OCI-M1 (cell line): Measurements from ENCODE around the gene TMEM259.

Source experiments
- DNase-seq: peaks from one replicate; lab custom pipeline; 2025; lab: John Stamatoyannopoulos, UW

The TMEM259 gene

DNA sequence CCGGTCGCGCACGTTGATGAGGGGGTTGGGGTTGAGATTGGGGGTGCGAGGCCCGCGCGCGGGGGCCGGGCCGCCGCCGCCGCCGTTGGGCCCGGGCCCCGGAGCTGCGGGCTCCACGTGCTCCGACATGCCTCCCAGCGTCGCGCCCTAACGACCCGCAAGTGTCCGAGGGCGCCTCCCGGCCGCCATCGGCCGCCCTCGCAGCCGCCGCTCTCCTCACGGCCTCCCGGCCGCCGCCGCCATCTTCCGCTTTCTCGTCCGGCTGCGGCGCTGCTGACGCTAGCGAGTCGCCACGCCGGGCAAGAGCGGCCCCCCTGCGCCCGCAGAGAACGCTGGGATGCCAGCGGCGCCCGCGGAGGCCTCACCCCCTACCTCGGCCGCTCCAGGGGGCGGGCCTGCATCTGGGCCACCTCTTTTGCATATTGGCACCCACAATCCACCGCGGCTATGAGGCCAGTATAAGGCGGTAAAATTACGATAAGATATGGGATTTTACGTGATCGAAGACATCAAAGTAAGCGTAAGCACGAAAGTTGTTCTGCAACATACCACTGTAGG is at the start of gene TMEM259:
TMEM259 (minus strand) TSS at position 256 of the 558 bp plus-strand sequence; CDS start at position 129, 127 bp downstream.
- DNase-seq, result peak; percentile 94

DNA sequence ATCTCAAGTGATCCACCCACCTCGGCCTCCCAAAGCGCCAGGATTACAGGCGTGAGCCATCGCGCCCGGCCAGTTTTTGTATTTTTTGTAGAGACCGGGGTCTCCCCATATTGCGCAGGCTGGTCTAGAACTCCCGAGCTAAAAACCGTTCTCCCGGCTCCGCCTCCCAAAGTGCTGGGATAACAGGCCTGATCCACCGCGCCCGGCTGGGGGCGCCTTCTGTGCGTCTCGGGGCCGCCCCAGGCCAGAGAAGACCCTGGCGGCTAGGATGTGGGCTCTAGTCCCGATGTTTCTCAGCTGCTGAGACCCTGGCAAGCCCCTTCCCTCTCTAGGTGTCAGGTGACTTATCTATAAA is 49.6 kb upstream of the TMEM259 start:
- no peak for DNase-seq

DNA sequence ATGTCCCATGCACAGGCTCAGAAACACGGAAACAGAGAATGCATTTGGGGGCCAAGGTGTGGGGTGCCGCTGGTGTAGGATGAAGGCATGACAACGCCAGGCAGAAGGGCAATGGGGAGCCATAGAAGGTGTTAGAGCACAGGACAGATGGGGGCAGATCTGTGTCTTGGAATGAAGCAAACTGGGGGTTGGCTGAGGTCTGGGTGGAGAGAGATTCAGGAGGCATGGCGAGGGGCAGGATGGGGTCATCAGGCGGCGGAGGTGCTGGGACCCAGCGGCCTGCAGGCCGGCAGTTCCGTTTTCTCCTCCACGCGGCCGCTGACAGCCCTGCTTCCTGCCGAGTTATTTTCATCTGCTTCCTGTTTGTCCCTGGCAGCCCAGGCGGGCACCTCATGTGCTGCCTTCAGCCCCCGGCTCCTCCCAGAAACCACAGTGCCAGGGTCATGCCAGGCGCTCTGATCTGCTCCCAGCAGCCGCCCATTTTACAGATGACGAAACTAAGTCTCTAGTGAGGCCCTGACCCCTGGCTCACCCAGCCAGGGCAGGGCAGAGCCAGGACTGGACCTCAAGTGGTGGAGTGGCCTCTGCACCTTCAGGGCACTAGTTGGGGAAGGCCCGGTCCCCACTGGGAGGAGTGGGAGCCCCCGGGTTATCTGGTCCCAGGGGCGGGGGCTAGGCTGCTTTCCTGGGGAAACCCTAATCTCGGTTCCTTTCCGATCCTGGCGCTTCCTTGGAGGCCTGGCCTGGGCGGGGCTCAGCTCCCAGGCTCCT is 48.3 kb upstream of the TMEM259 start:
- DNase-seq, result no peak

DNA sequence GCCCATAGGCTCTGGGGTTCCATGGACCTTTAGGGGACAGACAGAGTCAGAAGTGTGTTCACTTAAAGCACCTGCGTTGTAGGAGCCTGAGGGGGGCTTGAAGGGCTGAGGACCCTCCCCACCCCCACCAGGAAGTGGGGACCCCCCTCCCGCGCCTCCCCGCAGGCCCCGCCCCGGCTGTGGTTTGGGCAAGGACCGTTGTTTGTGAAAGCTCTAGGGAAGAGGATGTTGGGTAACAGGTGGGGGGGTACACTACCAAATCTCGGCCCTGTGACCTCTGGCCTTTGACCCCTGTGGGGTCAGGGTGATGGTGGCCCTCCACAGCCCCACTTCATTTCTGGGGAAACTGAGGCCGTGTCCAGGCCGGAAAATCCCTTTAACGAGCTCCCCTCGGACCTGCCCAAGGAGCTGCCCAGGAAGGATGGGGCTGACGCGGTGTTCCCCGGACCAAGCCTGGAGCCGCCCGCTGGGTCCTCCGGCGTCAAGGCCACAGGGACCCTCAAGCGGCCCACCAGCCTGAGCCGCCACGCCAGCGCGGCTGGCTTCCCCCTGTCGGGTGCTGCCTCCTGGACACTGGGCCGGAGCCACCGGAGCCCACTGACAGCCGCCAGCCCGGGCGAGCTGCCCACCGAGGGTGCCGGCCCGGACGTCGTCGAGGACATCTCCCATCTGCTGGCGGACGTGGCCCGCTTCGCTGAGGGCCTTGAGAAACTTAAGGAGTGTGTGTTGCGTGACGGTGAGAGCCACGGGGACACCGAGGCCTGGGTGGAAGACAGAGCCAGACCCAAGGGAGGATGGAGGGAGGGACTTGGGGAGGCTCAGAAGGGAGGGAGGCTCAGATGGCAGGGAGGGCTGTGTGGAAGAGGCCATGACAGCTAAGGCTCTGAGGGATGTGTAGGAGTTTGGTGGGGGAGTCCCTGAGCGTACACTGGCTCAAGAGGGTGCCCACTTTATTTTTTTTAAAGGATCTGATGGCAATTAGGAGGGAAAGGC is 47.4 kb upstream of the TMEM259 start:
- peak; percentile 10 for DNase-seq

DNA sequence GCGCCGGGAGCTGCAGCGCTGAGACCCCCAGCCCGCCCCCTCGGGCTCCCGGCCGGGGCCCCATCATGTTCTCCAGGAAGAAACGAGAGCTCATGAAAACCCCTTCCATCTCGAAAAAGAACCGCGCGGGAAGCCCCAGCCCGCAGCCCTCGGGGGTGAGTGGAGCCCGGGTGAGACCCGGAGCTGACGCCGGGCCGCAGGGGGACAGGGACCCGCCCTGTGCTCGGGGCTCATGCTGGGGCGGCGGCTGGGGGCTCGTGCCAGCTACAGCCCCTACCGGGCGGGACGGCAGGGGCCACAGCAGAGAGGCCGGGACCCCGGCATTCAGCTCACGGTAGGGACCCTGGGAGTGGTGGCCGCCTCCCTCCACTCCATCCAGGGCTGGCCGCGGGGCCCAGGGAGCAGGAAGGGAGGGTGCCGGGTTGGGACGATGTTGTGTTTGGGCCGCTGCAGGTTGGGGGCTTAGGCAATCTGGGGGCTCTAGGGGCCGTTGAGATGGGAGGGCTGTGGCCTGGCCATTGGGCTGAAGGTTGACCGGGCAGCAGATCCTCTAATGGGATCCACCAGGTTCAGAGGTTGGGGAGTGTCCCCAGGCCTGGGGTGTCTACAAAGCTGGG is 46.5 kb upstream of the TMEM259 start:
- peak; percentile 30 for DNase-seq

DNA sequence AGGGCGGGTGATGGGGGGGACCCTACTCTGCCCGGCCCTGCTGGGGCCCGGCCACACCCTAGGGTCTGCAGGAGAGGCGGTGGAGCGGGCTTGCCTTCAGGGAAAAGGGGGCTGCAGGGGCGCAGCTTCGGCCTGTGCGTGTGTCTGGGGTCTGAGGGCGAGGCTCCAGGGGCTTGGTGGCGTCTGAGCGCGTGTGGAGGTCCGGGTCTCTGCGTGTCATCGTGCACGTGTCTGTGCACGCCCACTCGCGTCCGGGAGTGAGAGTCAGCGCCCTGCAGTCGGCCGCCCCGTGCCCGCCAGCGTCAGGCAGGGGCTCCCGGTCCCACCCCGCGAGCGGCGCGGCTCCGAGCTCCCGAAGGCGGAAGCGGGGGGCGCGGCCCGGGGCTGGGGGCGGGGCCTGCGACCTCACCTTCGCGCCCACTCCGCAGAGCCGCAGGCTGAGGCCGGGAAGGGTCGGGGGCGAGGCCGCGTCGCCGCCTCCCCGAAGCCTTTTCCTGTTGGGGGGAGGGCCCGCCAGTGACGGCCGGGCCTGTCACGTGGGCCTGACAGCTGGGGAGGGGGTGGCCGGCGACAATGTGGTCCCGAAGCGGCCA is 45.9 kb upstream of the TMEM259 start, which contains the start of gene ARHGAP45:
ARHGAP45 (plus strand) TSS at position 420 of the 593 bp plus-strand sequence. CDS start 239 bp downstream, outside the sequence.
- DNase-seq, result peak; percentile 42

DNA sequence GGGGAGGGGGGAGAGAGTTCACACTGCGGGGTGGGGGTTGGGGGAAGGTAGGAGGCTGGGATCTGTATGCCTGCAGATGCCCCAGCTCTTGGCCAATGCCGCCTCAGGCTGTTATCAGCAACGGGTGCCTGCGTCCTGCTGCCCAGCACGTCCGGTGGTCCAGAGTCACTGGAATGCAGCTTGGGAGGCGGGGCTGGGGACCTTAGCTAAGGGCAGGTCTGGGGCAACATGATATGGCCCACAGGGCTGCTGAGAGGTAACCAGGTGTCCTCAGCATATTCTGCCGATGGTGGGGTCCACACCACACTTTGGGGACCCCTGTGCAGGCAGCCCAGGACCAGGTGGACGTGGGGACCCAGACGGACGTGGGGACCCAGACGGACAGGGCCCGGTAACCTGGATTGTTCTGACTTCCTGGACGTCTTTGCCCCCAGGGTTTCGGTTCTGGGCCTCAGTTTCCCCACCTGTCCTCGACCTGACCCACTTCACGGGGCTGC is 45.4 kb upstream of the TMEM259 start:
- DNase-seq, result peak; percentile 15

DNA sequence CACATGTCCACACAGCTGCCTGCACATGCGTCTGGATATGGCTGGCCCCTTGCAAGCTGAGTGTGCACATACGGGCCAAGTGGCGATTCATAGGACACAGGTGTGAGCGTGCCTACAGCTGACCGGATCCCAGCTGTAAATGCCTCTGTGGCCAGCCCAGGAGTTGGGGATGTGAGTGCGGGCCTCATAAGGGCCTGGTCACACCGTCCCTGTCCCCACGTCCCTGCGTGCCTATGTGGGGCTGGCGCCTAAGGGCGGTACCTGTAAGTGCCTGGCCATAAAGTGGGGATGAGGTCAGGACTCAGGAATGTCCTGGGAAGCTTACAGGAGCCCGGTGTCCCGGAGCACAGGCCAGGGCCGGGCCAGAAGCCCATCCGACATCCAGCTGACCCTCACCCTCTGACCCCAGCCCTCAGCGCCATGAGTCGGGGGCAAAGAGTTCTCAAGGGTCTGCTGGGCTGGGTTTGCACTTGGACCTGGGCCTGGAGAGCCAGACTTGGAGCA is 44.7 kb upstream of the TMEM259 start:
- DNase-seq, result no peak

DNA sequence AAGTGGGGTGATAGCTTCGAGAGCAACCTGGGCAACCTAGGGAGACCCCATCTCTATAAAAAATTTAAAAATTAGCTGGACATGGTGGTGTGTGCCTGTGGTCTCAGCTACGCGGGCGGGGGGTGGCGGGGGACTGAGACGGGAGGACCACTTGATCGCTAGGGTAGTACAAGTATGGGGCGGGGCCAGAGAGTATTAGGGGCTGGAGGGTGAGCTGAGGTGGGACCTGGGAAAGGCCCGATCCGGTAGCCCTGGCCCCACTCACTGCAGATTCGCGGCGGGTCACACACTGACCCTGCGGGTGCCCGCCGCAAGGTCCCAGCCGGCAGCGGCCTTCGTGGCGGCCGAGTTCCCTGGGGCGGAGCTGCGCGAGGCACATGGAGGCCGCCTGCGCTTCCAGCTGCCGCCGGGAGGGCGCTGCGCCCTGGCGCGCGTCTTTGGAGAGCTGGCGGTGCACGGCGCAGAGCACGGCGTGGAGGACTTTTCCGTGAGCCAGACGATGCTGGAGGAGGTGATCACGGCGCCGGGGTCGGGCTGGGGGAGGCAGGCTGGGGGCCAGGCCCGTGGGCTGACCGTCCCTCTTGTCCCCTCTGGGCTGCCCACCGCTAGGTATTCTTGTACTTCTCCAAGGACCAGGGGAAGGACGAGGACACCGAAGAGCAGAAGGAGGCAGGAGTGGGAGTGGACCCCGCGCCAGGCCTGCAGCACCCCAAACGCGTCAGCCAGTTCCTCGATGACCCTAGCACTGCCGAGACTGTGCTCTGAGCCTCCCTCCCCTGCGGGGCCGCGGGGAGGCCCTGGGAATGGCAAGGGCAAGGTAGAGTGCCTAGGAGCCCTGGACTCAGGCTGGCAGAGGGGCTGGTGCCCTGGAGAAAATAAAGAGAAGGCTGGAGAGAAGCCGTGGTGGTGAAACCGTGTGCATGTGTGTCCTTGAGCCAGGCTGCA is 44.0 kb upstream of the TMEM259 start:
- DNase-seq, result peak; percentile 69

DNA sequence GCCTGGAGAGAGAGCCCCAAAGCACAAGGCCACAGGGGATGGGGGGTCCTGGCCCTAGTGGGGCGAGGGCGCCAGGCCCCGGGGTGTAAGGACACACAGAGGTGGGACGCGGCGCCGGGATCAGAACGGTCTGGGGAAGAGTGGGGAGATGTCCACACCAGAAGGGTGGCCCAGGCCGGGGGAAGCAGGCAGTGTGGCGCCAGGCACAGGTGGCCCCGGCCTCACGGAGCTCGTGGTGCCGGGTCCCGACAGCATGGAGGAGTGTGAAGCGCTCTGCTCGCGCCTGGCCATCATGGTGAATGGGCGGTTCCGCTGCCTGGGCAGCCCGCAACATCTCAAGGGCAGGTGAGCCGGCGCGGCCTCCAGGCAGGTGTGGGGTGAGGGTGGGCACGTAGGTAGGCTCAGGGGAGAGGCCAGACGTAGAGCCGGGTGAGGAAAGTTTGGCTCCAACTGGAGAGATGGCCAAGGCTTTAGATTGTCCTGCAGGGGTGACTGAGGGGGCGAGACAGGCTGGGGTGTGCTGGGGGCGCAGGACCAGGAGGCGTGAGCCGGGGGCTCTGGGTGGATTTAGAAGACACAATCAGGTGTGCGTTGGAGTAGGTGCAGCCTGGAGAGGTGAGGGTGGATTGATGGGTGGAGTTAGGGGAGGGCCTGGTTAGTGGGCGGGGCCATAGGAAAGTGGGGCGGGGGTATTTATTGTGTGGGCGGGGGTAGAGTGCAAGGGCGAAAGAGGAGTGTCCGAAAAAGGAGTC is 43.2 kb upstream of the TMEM259 start:
- DNase-seq, result no peak

DNA sequence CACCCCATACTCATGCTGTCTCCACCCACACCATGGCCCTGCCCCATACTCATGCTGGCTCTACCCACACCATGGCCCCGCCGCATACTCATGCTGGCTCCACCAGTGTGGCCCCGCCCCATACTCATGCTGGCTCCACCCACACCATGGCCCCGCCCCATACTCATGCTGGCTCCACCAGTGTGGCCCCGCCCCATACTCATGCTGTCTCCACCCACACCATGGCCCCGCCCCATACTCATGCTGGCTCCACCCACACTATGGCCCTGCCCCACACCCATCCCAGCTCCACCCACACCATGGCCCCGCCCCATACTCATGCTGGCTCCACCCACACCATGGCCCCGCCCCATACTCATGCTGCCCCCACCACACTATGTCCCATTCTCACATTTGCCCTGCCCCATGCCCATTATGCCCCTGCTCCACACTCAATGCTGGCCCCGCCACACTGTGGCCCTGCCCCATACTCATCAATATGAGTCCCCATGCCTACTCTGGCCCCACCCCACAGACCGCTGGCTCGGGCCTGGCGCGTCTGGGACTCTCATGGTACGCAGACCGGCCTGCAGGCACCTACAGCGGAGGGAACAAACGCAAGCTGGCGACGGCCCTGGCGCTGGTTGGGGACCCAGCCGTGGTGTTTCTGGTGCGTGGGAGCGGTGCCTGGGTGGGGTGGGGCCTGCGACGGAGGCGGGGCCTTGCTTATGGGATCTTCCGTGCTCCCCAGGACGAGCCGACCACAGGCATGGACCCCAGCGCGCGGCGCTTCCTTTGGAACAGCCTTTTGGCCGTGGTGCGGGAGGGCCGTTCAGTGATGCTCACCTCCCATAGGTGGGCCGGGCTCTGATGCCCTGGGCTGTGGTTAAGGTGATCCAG is 42.3 kb upstream of the TMEM259 start:
- peak; percentile 38 for DNase-seq

DNA sequence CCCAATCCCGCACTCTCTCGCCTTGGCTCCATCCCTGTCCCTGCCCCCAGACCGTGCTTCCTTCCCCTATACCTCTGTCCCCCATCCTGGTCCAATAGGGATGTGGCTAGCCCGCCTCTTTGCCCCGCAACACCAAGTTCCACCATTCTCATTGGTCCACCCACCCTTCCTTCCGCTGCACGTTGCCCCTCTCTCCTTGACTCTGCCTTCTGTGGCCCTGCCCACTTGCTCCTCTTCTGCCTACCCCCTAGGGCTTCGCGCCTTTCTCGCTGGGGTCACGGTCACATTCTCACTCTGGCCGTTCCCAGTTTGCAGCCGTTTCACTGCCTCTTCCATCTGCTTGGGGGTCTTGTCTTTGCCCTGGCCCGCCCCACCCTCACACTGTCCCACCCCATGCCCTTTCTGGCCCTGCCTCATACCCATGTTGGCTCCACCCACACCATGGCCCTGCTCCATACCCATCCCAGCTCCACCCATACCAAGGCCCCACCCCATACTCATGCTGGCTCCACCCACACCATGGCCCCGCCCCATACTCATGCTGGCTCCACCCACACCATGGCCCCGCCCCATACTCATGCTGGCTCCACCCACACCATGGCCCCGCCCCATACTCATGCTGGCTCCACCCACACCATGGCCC is 41.6 kb upstream of the TMEM259 start:
- no peak for DNase-seq

DNA sequence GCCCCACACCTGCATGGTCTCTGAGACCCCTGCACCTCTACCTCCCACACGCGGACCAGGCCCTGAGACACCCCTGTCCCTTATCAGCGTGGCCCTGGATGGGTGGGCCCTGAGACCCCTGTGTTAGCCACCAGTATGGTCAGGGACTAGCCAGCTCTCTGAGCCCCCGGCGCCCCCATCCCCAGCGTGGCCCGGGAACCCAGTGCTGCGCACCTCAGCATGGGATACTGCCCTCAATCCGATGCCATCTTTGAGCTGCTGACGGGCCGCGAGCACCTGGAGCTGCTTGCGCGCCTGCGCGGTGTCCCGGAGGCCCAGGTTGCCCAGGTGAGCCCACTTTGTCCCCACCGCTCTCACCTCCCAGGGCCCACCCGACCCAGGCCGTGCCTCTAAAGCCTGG is 41.1 kb upstream of the TMEM259 start:
- DNase-seq, result no peak

DNA sequence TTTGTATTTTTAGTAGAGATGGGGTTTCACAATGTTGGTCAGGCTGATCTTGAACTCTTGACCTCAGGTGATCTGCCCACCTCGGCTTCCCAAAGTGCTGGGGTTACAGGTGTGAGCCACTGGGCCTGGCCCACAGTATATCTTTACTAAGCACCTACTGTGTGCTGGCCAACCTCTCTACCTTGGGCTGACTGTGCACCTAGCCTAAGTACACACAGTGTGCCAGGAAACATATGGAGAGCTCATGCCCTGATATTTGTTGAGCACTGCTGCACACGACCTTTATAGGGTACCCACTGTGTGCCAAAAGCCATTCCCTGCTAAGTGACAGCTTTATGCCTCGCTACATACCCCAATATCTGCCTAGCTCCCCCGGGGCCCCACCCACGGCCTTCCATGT is 39.8 kb upstream of the TMEM259 start:
- no peak for DNase-seq

DNA sequence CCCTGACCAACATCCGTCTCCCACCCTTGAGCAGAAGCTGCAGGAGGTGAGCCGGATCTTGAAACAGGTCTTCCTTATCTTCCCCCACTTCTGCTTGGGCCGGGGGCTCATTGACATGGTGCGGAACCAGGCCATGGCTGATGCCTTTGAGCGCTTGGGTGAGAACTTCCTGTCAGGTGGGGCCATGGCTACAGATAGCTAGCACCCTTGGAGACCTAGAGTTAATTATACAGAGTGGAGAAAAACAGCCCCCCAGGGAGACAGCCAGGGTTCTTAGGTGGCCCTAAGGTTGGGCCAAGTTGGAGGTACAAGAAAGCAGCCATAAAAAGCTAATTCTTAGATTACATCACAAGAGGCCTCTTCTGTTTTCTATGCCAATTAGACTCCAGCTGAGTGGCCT is 37.2 kb upstream of the TMEM259 start:
- no peak for DNase-seq

DNA sequence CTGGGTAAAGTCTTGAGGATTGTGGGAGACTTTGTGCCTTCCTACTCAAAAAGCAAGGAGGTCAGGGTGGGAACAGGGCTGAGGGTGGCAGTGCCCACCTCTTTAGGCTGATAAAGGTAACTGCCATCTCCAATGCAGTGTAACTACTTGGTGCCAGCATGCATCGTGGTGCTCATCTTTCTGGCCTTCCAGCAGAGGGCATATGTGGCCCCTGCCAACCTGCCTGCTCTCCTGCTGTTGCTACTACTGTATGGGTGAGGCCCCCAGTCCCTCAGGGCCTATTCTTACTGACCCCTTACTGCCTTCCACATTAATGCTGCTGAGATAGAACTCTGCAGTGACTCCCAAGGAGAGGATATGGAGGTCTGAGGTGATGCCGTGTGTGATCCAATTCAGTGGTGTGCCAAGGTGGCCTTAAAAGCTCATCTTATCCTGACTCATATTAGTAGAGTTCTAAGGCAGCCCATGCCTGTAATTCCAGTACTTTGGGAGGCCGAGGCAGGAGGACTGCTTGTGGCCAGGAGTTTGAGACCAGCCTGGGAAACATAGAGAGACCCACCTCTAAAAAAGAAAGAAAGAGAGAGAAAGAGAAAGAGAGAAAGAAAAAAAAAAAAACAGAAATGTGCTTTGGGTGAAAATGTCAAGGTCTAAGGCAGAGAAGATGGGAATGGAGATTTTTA is 36.4 kb upstream of the TMEM259 start:
- DNase-seq, result peak; percentile 69
